ENCODE data around the gene SLC39A11. TPM values are rescaled to one million over a fixed set of nuclear protein-coding genes. Genes with fewer than 3 reads are reported as not detected.

The SLC39A11 gene
- total RNA-seq, 1 experiment from 2014 or later, result 46.4 TPM

- POLR2A ChIA-PET, result no interaction called here
- Histone ChIP-seq H3K27ac (ENCODE audit: low read depth, low read length) (no peak overlapping the region), H3K9ac (ENCODE audit: low read length) (no peak overlapping the region), H3K4me1 (ENCODE audit: control insufficient read depth in 1 of 2, insufficient read depth in 2 of 2, low read length in 2 of 2) (no peaks in the 10 kb centered on the region), H3K4me2 (ENCODE audit: low read length) (no peak overlapping the region), H3K4me3 (replicated peaks in 1 of 2; ENCODE audit: low read depth in 1 of 2, low read length in 2 of 2) (no peak overlapping the region), H3K9me3 (ENCODE audit: control insufficient read depth in 1 of 2, insufficient read depth in 1 of 2, low read depth in 1 of 2, low read length in 2 of 2) (no peaks in the 10 kb centered on the region), H3K36me3 (ENCODE audit: control insufficient read depth in 1 of 2, insufficient read depth in 2 of 2, low read length in 2 of 2) (no peaks in the 10 kb centered on the region), H4K20me1 (ENCODE audit: insufficient read depth) (no peaks in the 10 kb centered on the region), H2AFZ (ENCODE audit: low read depth, low read length, poor library complexity, severe bottlenecking) (no peak overlapping the region), H3K9me2 (ENCODE audit: insufficient read depth) (no peaks in the 10 kb centered on the region), H3K27me3 (ENCODE audit: insufficient read depth, low read length) (no peaks in the 10 kb centered on the region), H3K79me2 (ENCODE audit: insufficient read depth, low read length) (no peaks in the 10 kb centered on the region)
- no TSS peak for BruUV-seq (replicated peaks)
- DNase-seq (ENCODE audit: low read depth, low spot score) (no peak), ATAC-seq (no peak)
- CTCF ChIA-PET, result no interaction called here
- RAD21 ChIA-PET (ENCODE audit: low non-redundant PET in 1 of 2, low total read pairs in 2 of 2, uncharacterized antibody in 2 of 2, unreplicated experiment in 2 of 2), result no interaction called here
- TF ChIP-seq JUND (IDR thresholded peaks at IDR 0.05) (no peak), SP1 (IDR thresholded peaks at IDR 0.05; ENCODE audit: low read depth) (no peak), ZBTB33 (IDR thresholded peaks at IDR 0.05; ENCODE audit: extremely low read depth, insufficient replicate concordance, low read length) (no peak), EGR1 (IDR thresholded peaks at IDR 0.05; ENCODE audit: low read depth) (no peak), EZH2 (IDR thresholded peaks at IDR 0.05) (no peak), ELF1 (IDR thresholded peaks at IDR 0.05; ENCODE audit: borderline replicate concordance, low read depth) (no peak), CEBPB (IDR thresholded peaks at IDR 0.05; ENCODE audit: low read depth) (no peak), SIN3A (IDR thresholded peaks at IDR 0.05; ENCODE audit: low read depth) (no peak), CBX3 (IDR thresholded peaks at IDR 0.05; ENCODE audit: low read depth) (no peak)
- intact Hi-C loops (cut with micrococcal nuclease), result no loop called here
Observed at GRCh38 chr17:72735592-72735991, 356.9 kb downstream of the SLC39A11 start.

- H3K27me3 ChIP-seq (ENCODE audit: insufficient read depth, low read length), result no peaks in the 10 kb centered on the region
- ChIA-PET RAD21 (ENCODE audit: low non-redundant PET in 1 of 2, low total read pairs in 2 of 2, uncharacterized antibody in 2 of 2, unreplicated experiment in 2 of 2) (no interaction called here), CTCF (no interaction called here), POLR2A (no interaction called here)
- no peak overlapping the region for H2AFZ ChIP-seq (ENCODE audit: low read depth, low read length, poor library complexity, severe bottlenecking)
- no peaks in the 10 kb centered on the region for H3K4me1 ChIP-seq (ENCODE audit: control insufficient read depth in 1 of 2, insufficient read depth in 2 of 2, low read length in 2 of 2)
- no peak overlapping the region for H3K27ac ChIP-seq (ENCODE audit: low read depth, low read length)
- no peak overlapping the region for H3K4me3 ChIP-seq (replicated peaks in 1 of 2; ENCODE audit: low read depth in 1 of 2, low read length in 2 of 2)
- intact Hi-C loops (cut with micrococcal nuclease), result no loop called here
- no peaks in the 10 kb centered on the region for H3K79me2 ChIP-seq (ENCODE audit: insufficient read depth, low read length)
- H4K20me1 ChIP-seq (ENCODE audit: insufficient read depth), result no peaks in the 10 kb centered on the region
- ATAC-seq (no peak), DNase-seq (ENCODE audit: low read depth, low spot score) (no peak)
- H3K9me2 ChIP-seq (ENCODE audit: insufficient read depth), result no peaks in the 10 kb centered on the region
- no peak overlapping the region for H3K9ac ChIP-seq (ENCODE audit: low read length)
- no peak overlapping the region for H3K4me2 ChIP-seq (ENCODE audit: low read length)
- no peaks in the 10 kb centered on the region for H3K36me3 ChIP-seq (ENCODE audit: control insufficient read depth in 1 of 2, insufficient read depth in 2 of 2, low read length in 2 of 2)
- H3K9me3 ChIP-seq (ENCODE audit: control insufficient read depth in 1 of 2, insufficient read depth in 1 of 2, low read depth in 1 of 2, low read length in 2 of 2), result no peaks in the 10 kb centered on the region
- BruUV-seq (replicated peaks), result no TSS peak
- TF ChIP-seq MAX (IDR thresholded peaks at IDR 0.05), result no peak
- no peak for TF ChIP-seq CEBPB (IDR thresholded peaks at IDR 0.05; ENCODE audit: low read depth)
- TF ChIP-seq REST (IDR thresholded peaks at IDR 0.05; ENCODE audit: low read depth), result no peak
- TF ChIP-seq TCF7L2 (IDR thresholded peaks at IDR 0.05; ENCODE audit: borderline replicate concordance, extremely low read depth, insufficient read depth, insufficient read length), result no peak
- TF ChIP-seq SIN3A (IDR thresholded peaks at IDR 0.05; ENCODE audit: low read depth), result no peak
- no peak for TF ChIP-seq FOSL1 (IDR thresholded peaks at IDR 0.05; ENCODE audit: low read depth)
- TF ChIP-seq ZBTB33 (IDR thresholded peaks at IDR 0.05; ENCODE audit: extremely low read depth, insufficient replicate concordance, low read length), result no peak
- TF ChIP-seq ELF1 (IDR thresholded peaks at IDR 0.05; ENCODE audit: borderline replicate concordance, low read depth), result no peak
- no peak for TF ChIP-seq EZH2phosphoT487 (IDR thresholded peaks at IDR 0.05; ENCODE audit: borderline replicate concordance)
Observed at GRCh38 chr17:72735048-72735447, 357.4 kb downstream of the SLC39A11 start.
